GM12892 (cell line): ENCODE measurements around the gene ECHDC1.

Experiments
- POLR2A ChIP-seq: IDR thresholded peaks from 2 replicates; pipeline ENCODE4 v1.6.1; 2011; ENCODE audit warnings: low read depth, low read length, control low read depth
- POLR2AphosphoS5 ChIP-seq: IDR thresholded peaks from 2 replicates; pipeline ENCODE4 v1.6.1; 2011; ENCODE audit warnings: low read depth, low read length, control low read depth
- TAF1 ChIP-seq: IDR thresholded peaks from 2 replicates; pipeline ENCODE4 v1.6.1; 2011; ENCODE audit warnings: low read depth, mild to moderate bottlenecking, control low read depth, low read length, borderline replicate concordance

GRCh38 chr6:127342296-127342945 lies 988 bp downstream of the ECHDC1 start:
- no peak for TF ChIP-seq POLR2AphosphoS5
- TF ChIP-seq TAF1: no peak
- no peak for TF ChIP-seq POLR2A
